ENCODE measurements around the gene KBTBD13. TPM values are rescaled to one million over a fixed set of nuclear protein-coding genes. Genes with fewer than 3 reads are reported as not detected.

The KBTBD13 gene
- total RNA-seq, 1 donor from 2014 or later: not detected

DNA sequence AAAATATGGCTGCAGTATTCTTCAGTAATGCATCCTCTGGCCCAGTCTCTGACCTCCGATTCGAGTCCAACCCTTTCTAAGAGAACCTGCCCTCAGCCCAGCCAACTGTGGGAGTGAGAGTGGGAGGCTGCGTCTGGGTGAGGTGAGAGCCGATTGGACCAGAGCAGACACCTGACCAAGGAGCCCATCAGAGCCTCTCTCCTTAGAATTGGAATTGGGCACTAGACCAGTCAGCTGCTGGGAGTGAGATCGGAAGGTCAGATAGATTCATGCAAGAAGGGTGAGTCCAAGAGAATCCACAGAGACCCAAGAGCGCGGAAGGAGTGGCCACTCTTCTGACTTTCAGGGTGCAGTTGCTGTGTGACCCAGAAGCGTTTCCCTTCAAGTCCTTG lies 19.0 kb upstream of the KBTBD13 start:
- no peak for DNase-seq (ENCODE audit: low spot score in 2 of 2, unreplicated experiment in 2 of 2)
- H3K4me3 Mint-ChIP-seq: no peak overlapping the region
- H3K27ac Mint-ChIP-seq: no peak overlapping the region
- H3K36me3 Mint-ChIP-seq: peaks cover 2% of the 10 kb centered on the region
- TF ChIP-seq, protein P1, sequence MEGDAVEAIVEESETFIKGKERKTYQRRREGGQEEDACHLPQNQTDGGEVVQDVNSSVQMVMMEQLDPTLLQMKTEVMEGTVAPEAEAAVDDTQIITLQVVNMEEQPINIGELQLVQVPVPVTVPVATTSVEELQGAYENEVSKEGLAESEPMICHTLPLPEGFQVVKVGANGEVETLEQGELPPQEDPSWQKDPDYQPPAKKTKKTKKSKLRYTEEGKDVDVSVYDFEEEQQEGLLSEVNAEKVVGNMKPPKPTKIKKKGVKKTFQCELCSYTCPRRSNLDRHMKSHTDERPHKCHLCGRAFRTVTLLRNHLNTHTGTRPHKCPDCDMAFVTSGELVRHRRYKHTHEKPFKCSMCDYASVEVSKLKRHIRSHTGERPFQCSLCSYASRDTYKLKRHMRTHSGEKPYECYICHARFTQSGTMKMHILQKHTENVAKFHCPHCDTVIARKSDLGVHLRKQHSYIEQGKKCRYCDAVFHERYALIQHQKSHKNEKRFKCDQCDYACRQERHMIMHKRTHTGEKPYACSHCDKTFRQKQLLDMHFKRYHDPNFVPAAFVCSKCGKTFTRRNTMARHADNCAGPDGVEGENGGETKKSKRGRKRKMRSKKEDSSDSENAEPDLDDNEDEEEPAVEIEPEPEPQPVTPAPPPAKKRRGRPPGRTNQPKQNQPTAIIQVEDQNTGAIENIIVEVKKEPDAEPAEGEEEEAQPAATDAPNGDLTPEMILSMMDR (IDR thresholded peaks at IDR 0.05; ENCODE audit: unreplicated experiment): no peak
- H3K4me1 Mint-ChIP-seq: no peaks in the 10 kb centered on the region
- no peaks in the 10 kb centered on the region for H3K27me3 Mint-ChIP-seq (ENCODE audit: low read depth)
- H3K9me3 Mint-ChIP-seq: no peaks in the 10 kb centered on the region

DNA sequence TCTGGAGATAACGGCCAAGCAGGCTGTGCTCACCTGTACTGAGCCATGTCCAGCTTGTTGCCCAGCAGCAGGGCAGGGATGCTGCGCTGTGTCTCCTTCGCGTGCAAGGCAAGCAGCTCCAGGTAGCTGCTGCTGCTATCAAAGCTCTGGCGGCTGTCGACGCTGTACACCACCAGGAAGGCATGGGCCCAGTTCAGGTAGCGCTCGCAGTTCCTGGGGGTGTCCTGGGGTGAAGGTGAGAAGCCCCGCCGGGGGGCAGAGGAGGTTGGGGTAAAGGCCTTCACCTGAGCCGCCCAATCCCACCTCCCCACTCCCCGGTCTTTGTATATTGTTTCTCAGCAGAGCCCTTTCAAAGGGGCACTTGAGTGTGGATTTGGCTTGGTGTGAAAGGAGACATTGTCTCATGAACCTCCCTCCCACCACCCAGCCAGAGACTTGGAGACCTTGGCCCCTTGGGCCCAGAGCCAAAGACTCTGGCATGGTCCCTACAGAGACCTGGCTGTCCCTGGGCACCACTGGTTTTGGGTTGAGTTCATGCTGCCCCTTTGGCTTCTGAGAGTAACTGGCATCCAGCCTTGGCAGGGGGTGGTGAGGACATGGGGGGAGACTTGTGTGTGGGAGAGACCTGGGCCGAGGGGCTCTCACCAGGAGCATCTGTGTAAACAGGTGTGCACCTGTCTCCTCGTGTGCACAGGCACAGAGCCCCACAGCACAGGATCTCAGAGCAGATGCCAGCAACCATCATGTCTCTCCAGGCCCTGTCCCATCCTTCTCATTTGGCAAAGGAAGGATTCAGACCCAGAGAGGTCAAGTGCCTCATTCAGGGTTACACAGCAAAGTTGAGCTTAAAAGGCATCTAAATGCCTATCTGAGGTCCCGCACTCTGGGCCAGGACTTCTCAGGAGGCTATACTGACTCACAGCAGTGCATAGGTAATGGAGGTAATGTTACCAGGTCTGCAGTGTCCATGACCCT lies 17.9 kb upstream of the KBTBD13 start:
- peaks cover 2% of the 10 kb centered on the region for H3K36me3 Mint-ChIP-seq
- no peak for DNase-seq (ENCODE audit: low spot score in 2 of 2, unreplicated experiment in 2 of 2)
- TF ChIP-seq, protein P1 (IDR thresholded peaks at IDR 0.05; ENCODE audit: unreplicated experiment): no peak
- no peaks in the 10 kb centered on the region for H3K27me3 Mint-ChIP-seq (ENCODE audit: low read depth)
- no peaks in the 10 kb centered on the region for H3K4me1 Mint-ChIP-seq
- H3K9me3 Mint-ChIP-seq: no peaks in the 10 kb centered on the region
- H3K27ac Mint-ChIP-seq: no peak overlapping the region
- no peak overlapping the region for H3K4me3 Mint-ChIP-seq

DNA sequence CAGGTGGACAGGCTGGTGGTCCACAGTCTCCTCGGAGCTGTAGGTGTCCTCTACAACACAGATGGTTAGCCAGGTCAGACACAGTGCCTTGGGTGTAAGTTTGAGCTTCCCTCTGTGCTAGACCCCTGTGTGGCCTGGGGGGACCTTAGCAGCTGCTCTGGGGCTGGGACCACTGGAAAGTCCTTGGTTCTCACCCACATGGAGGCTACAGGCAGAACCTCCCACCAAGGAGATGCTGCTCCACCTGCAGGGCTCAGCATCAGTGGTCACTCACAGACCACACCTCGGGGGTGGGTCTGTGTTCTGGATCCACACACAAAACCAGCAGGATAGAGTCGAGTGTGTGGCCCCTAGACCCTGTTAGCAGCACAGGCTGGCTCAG lies 17.2 kb upstream of the KBTBD13 start:
- H3K27me3 Mint-ChIP-seq (ENCODE audit: low read depth): no peaks in the 10 kb centered on the region
- TF ChIP-seq, protein P1 (IDR thresholded peaks at IDR 0.05; ENCODE audit: unreplicated experiment): no peak
- no peak for DNase-seq (ENCODE audit: low spot score in 2 of 2, unreplicated experiment in 2 of 2)
- H3K4me3 Mint-ChIP-seq: no peak overlapping the region
- no peaks in the 10 kb centered on the region for H3K9me3 Mint-ChIP-seq
- no peak overlapping the region for H3K27ac Mint-ChIP-seq
- peaks cover 2% of the 10 kb centered on the region for H3K36me3 Mint-ChIP-seq
- H3K4me1 Mint-ChIP-seq: no peaks in the 10 kb centered on the region

DNA sequence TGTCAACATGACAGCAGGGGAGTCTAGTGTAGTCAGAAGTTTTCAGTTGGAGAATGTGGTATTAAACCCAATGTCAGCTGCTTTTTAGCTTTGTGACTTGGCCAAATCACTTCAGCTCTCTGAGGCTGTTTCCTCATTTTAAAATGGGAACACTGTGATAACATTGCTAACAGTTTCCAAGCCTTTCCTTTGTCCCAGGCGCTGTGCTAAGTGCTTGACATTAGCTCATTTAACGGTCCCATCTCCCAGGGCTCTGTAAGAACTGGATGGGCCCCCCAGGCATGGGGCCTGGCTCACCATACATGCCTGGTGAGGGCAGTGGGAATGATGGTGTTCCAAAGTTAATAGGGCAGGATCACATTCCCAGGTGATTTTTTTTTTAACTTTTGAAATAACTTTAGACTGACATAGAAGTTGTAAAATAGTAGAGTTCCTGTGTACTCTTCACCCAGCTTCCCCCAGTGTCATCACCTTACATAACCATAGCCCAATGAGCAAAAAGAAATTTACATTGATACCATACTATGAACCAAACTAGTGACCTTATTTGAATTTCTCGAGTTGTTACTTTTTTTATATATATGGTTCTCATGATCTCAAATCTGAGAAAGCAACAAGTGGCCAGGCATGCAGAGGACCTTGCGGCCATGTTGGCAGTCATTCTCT lies 16.5 kb upstream of the KBTBD13 start:
- Mint-ChIP-seq H3K9me3 (no peaks in the 10 kb centered on the region), H3K4me1 (no peaks in the 10 kb centered on the region), H3K27me3 (ENCODE audit: low read depth) (no peaks in the 10 kb centered on the region), H3K27ac (no peak overlapping the region), H3K4me3 (no peak overlapping the region), H3K36me3 (peaks cover 2% of the 10 kb centered on the region)
- TF ChIP-seq, protein P1 (IDR thresholded peaks at IDR 0.05; ENCODE audit: unreplicated experiment): no peak
- DNase-seq (ENCODE audit: low spot score in 2 of 2, unreplicated experiment in 2 of 2): no peak

DNA sequence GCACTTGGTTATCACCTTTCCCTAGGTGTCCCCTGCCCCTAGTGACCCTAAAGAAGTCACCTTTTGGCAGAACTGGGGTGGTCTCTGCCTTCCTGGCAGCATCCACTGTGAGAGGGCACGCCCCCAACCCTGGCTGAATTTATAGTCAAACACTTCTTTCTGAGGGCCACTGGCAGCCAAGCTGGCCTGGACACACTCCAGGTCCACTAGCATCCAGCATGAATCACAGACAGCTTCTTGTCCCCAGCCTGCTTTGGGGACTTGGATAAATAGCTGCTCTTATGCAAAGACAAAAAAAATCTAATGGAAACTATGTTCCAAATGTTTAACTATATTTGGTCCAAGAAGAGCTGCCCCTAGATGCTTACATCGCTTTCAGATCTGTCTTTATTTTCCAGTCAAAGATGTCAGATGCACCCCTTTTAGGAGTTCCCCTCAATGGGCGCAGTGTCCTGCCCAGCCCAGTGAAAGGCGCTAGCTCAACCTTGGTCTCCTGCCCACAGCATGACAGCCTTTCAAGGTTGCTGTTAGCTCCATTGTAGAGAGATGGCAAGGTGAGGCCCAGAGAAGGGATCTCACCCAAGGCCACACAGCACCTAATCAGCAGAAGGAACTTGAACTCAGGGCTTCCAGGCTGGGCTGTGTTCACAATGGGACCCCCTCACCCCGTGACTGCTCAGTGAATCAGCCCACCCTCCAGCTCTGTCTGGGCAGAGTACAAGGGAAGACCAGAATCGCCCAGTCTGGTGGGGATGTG lies 15.7 kb upstream of the KBTBD13 start:
- H3K4me1 Mint-ChIP-seq: peaks cover 1% of the 10 kb centered on the region
- H3K27me3 Mint-ChIP-seq (ENCODE audit: low read depth): peaks cover 4% of the 10 kb centered on the region
- H3K9me3 Mint-ChIP-seq: no peaks in the 10 kb centered on the region
- H3K36me3 Mint-ChIP-seq: peaks cover 2% of the 10 kb centered on the region
- no peak overlapping the region for H3K4me3 Mint-ChIP-seq
- TF ChIP-seq, protein P1 (IDR thresholded peaks at IDR 0.05; ENCODE audit: unreplicated experiment): no peak
- no peak overlapping the region for H3K27ac Mint-ChIP-seq
- no peak for DNase-seq (ENCODE audit: low spot score in 2 of 2, unreplicated experiment in 2 of 2)

Measured in mesothelial cell of epicardium (in vitro differentiated cells).